NAMALWA (cell line): Measurements from ENCODE around the gene PTPRD.

Experiments used
- DNase-seq: peaks from one replicate; pipeline ENCODE4 v3.0.0-alpha.2; 2015; ENCODE audit warnings: low spot score

Gene PTPRD

GRCh38 chr9:10172476-10172875 is 440.3 kb downstream of the PTPRD start:
- no peak for DNase-seq

- DNase-seq, result no peak
Measured at GRCh38 chr9:10168241-10168640, 444.6 kb downstream of the PTPRD start.

GRCh38 chr9:10148796-10149195 is 464.0 kb downstream of the PTPRD start:
- DNase-seq, result no peak

GRCh38 chr9:10146517-10147331 is 466.1 kb downstream of the PTPRD start:
- DNase-seq, result no peak

- no peak for DNase-seq
Measured at GRCh38 chr9:10144355-10144754, 468.4 kb downstream of the PTPRD start.

- no peak for DNase-seq
Measured at GRCh38 chr9:10135553-10135952, 477.2 kb downstream of the PTPRD start.

GRCh38 chr9:10134266-10134665 is 478.5 kb downstream of the PTPRD start:
- no peak for DNase-seq

- no peak for DNase-seq
Measured at GRCh38 chr9:10130061-10130675, 482.6 kb downstream of the PTPRD start.

- DNase-seq, result no peak
Measured at GRCh38 chr9:10127867-10128266, 484.9 kb downstream of the PTPRD start.

- DNase-seq, result no peak
Measured at GRCh38 chr9:10112798-10113197, 500.0 kb downstream of the PTPRD start.

- DNase-seq, result no peak
Measured at GRCh38 chr9:10112070-10112469, 500.7 kb downstream of the PTPRD start.

- DNase-seq, result no peak
Measured at GRCh38 chr9:10108815-10109214, 504.0 kb downstream of the PTPRD start.

- no peak for DNase-seq
Measured at GRCh38 chr9:10104774-10105173, 508.0 kb downstream of the PTPRD start.

- no peak for DNase-seq
Measured at GRCh38 chr9:10095208-10095607, 517.6 kb downstream of the PTPRD start.

- no peak for DNase-seq
Measured at GRCh38 chr9:10094563-10094962, 518.2 kb downstream of the PTPRD start.

- DNase-seq, result no peak
Measured at GRCh38 chr9:10080012-10080411, 532.8 kb downstream of the PTPRD start.

- DNase-seq, result no peak
Measured at GRCh38 chr9:10079284-10079964, 533.4 kb downstream of the PTPRD start.

GRCh38 chr9:10071579-10071978 is 541.2 kb downstream of the PTPRD start:
- no peak for DNase-seq

- DNase-seq, result no peak
Measured at GRCh38 chr9:10062629-10063395, 550.0 kb downstream of the PTPRD start.

GRCh38 chr9:10059044-10059443 is 553.8 kb downstream of the PTPRD start:
- DNase-seq, result no peak

- DNase-seq, result no peak
Measured at GRCh38 chr9:10055886-10056395, 556.9 kb downstream of the PTPRD start.

GRCh38 chr9:10054456-10054855 is 558.3 kb downstream of the PTPRD start:
- no peak for DNase-seq
